Measurements from ENCODE around the gene RPS6KA2. TPM values are rescaled to one million over a fixed set of nuclear protein-coding genes. Genes with fewer than 3 reads are reported as not detected.
"Not testable (repeated sequence)": the region's sequence is repeated elsewhere in the genome, so short reads cannot be mapped to it uniquely, and the experiment has no call there.

RPS6KA2 gene
- total RNA-seq, 1 donor from 2014 or later, result 33.7 TPM

- TF ChIP-seq, protein P1, sequence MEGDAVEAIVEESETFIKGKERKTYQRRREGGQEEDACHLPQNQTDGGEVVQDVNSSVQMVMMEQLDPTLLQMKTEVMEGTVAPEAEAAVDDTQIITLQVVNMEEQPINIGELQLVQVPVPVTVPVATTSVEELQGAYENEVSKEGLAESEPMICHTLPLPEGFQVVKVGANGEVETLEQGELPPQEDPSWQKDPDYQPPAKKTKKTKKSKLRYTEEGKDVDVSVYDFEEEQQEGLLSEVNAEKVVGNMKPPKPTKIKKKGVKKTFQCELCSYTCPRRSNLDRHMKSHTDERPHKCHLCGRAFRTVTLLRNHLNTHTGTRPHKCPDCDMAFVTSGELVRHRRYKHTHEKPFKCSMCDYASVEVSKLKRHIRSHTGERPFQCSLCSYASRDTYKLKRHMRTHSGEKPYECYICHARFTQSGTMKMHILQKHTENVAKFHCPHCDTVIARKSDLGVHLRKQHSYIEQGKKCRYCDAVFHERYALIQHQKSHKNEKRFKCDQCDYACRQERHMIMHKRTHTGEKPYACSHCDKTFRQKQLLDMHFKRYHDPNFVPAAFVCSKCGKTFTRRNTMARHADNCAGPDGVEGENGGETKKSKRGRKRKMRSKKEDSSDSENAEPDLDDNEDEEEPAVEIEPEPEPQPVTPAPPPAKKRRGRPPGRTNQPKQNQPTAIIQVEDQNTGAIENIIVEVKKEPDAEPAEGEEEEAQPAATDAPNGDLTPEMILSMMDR (conservative IDR thresholded peaks at IDR 0.05), result no peak
- Mint-ChIP-seq H3K27me3 (ENCODE audit: low read depth) (no peaks in the 10 kb centered on the region), H3K4me1 (peaks cover 33% of the 10 kb centered on the region), H3K36me3 (ENCODE audit: low read depth) (no peaks in the 10 kb centered on the region), H3K9me3 (no peaks in the 10 kb centered on the region), H3K4me3 (no peak overlapping the region), H3K27ac (ENCODE audit: unreplicated experiment) (no peak overlapping the region)
- no peak for DNase-seq (ENCODE audit: low read depth, low spot score)
These were observed 260.1 kb downstream of the RPS6KA2 start for GRCh38 chr6:166366921-166367320.

GRCh38 chr6:166365806-166366205, 261.2 kb downstream of the RPS6KA2 start:
- Mint-ChIP-seq H3K4me1 (peaks cover 38% of the 10 kb centered on the region), H3K27me3 (ENCODE audit: low read depth) (no peaks in the 10 kb centered on the region), H3K36me3 (ENCODE audit: low read depth) (no peaks in the 10 kb centered on the region), H3K27ac (ENCODE audit: unreplicated experiment) (peak overlapping the region; percentile 94), H3K9me3 (no peaks in the 10 kb centered on the region), H3K4me3 (peak overlapping the region; percentile 41)
- TF ChIP-seq, protein P1 (conservative IDR thresholded peaks at IDR 0.05), result no peak
- no peak for DNase-seq (ENCODE audit: low read depth, low spot score)

GRCh38 chr6:166365221-166365620, 261.8 kb downstream of the RPS6KA2 start:
- no peak for DNase-seq (ENCODE audit: low read depth, low spot score)
- Mint-ChIP-seq H3K4me3 (no peak overlapping the region), H3K27me3 (ENCODE audit: low read depth) (no peaks in the 10 kb centered on the region), H3K4me1 (peaks cover 44% of the 10 kb centered on the region), H3K27ac (ENCODE audit: unreplicated experiment) (no peak overlapping the region), H3K36me3 (ENCODE audit: low read depth) (no peaks in the 10 kb centered on the region), H3K9me3 (no peaks in the 10 kb centered on the region)
- TF ChIP-seq, protein P1 (conservative IDR thresholded peaks at IDR 0.05), result no peak

- TF ChIP-seq, protein P1 (conservative IDR thresholded peaks at IDR 0.05), result no peak
- peaks cover 41% of the 10 kb centered on the region for H3K4me1 Mint-ChIP-seq
- no peaks in the 10 kb centered on the region for H3K27me3 Mint-ChIP-seq (ENCODE audit: low read depth)
- no peak overlapping the region for H3K4me3 Mint-ChIP-seq
- H3K36me3 Mint-ChIP-seq (ENCODE audit: low read depth), result peaks cover 4% of the 10 kb centered on the region
- peak overlapping the region; percentile 92 for H3K27ac Mint-ChIP-seq (ENCODE audit: unreplicated experiment)
- DNase-seq (ENCODE audit: low read depth, low spot score), result no peak
- no peaks in the 10 kb centered on the region for H3K9me3 Mint-ChIP-seq
These were observed 262.6 kb downstream of the RPS6KA2 start for GRCh38 chr6:166364456-166364855.

GRCh38 chr6:166362427-166362826, 264.6 kb downstream of the RPS6KA2 start:
- Mint-ChIP-seq H3K4me1 (peaks cover 41% of the 10 kb centered on the region), H3K27ac (ENCODE audit: unreplicated experiment) (peak overlapping the region; percentile 19)
- H3K27me3 Mint-ChIP-seq (ENCODE audit: low read depth); H3K36me3 Mint-ChIP-seq (ENCODE audit: low read depth); H3K9me3 Mint-ChIP-seq; DNase-seq (ENCODE audit: low read depth, low spot score); H3K4me3 Mint-ChIP-seq: not testable (repeated sequence)

GRCh38 chr6:166361077-166361429, 266.0 kb downstream of the RPS6KA2 start:
- TF ChIP-seq, protein P1 (conservative IDR thresholded peaks at IDR 0.05), result no peak
- DNase-seq (ENCODE audit: low read depth, low spot score), result no peak
- peaks cover 6% of the 10 kb centered on the region for H3K9me3 Mint-ChIP-seq
- H3K4me3 Mint-ChIP-seq, result no peak overlapping the region
- H3K27ac Mint-ChIP-seq (ENCODE audit: unreplicated experiment), result no peak overlapping the region
- peaks cover 4% of the 10 kb centered on the region for H3K36me3 Mint-ChIP-seq (ENCODE audit: low read depth)
- no peaks in the 10 kb centered on the region for H3K27me3 Mint-ChIP-seq (ENCODE audit: low read depth)
- peaks cover 33% of the 10 kb centered on the region for H3K4me1 Mint-ChIP-seq

Measured in neural crest cell (in vitro differentiated cells).